Spleen (tissue), 7 donors: ENCODE data around the gene KCNK7.
A peak's percentile ranks its signal among the peaks of the same experiment; 100 is the strongest.

Experiments used
- POLR2A ChIP-seq, 3 donors: fragments of 450-650 bp; IDR thresholded peaks; one replicate each; pipeline ENCODE4 v1.5.1; 2017; ENCODE audit warnings: antibody characterized with exemption in 3 of 3, mild to moderate bottlenecking in 1 of 3
- TF ChIP-seq, protein P1 (sequence below), 11 experiments: fragments of 200-600 bp in 7 of 11; fragments of 450-650 bp in 4 of 11; sonication (generic) in 4 of 11; IDR thresholded peaks in 8 of 11; conservative IDR thresholded peaks in 3 of 11; 1 replicate in 7 of 11; 2 replicates in 4 of 11; pipeline versions ENCODE4 v1.4.0 to v1.8.0; 2016 to 2021; ENCODE audit warnings: antibody characterized with exemption in 11 of 11, inconsistent platforms in 4 of 11, mild to moderate bottlenecking in 1 of 11
- donor health status: DM: no; HTN: no; CAD: no; lungs with moderate emphysema.
- donor health status: DM: no; HTN: no; CAD: no.
- donor health status: DM: no; HTN: no; CAD: no.

DNA sequence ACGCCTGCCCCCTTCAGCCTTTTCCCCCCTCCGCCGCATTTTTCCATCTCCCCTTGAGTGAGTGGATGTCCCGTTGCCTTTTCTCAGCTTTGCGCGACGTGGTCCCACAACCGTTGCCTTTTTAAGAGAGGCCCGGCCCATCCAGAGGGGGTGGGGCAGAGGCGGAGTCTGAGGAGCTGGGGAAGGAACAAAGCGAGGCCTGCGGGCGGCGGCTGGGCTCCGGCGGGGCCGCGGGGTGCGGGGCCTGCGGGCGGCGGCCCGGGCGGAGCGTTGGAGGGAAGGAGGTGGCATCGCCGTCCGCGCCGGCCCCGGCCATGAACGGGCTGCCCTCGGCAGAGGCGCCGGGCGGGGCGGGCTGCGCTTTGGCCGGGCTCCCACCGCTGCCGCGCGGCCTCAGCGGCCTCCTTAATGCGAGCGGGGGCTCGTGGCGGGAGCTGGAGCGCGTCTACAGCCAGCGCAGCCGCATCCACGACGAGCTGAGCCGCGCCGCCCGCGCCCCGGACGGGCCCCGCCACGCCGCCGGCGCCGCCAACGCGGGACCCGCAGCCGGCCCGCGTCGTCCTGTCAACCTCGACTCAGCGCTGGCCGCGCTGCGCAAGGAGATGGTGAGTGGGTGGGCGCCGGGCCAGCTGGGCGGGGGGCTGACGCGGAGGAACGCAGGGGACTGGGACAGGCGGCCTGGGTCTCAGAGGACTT lies 23.1 kb downstream of the KCNK7 start, which contains the start of gene FAM89B:
- peak in 1 of 3 donors; percentile 21 for TF ChIP-seq POLR2A (IDR thresholded peaks at IDR 0.05)
- TF ChIP-seq, protein P1, sequence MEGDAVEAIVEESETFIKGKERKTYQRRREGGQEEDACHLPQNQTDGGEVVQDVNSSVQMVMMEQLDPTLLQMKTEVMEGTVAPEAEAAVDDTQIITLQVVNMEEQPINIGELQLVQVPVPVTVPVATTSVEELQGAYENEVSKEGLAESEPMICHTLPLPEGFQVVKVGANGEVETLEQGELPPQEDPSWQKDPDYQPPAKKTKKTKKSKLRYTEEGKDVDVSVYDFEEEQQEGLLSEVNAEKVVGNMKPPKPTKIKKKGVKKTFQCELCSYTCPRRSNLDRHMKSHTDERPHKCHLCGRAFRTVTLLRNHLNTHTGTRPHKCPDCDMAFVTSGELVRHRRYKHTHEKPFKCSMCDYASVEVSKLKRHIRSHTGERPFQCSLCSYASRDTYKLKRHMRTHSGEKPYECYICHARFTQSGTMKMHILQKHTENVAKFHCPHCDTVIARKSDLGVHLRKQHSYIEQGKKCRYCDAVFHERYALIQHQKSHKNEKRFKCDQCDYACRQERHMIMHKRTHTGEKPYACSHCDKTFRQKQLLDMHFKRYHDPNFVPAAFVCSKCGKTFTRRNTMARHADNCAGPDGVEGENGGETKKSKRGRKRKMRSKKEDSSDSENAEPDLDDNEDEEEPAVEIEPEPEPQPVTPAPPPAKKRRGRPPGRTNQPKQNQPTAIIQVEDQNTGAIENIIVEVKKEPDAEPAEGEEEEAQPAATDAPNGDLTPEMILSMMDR (IDR thresholded peaks at IDR 0.05 in 8 of 11, conservative IDR thresholded peaks at IDR 0.05 in 3 of 11), result peak in 1 of 11 experiments; percentile 8
